OCI-LY7 (cell line): ENCODE data around the gene NUDT9. TPM values are rescaled to one million over a fixed set of nuclear protein-coding genes. Genes with fewer than 3 reads are reported as not detected.
"Not testable (repeated sequence)": the region's sequence is repeated elsewhere in the genome, so short reads cannot be mapped to it uniquely, and the experiment has no call there.

ENCODE experiments used
- BruUV-seq: library from RNA; stranded (reverse); fragments of 400-500 nt; replicated peaks from 2 replicates; lab custom pipeline; 2021; lab: Mats Ljungman, UMichigan
- CTCF ChIA-PET: fragments of 300-600 bp; sonication (Branson Sonifier 250); formaldehyde crosslinking; loops from one replicate; lab custom pipeline; 2022; ENCODE audit warnings: antibody characterized with exemption; ENCODE audit not compliant: unreplicated experiment; lab: Charles Lee
- POLR2A ChIA-PET: fragments of 300-600 bp; sonication (Branson Sonifier 250); formaldehyde crosslinking; loops from one replicate; lab custom pipeline; 2022; ENCODE audit warnings: antibody characterized with exemption; lab: Charles Lee
- DNase-seq: peaks from one replicate; pipeline ENCODE4 v3.0.0-alpha.2; 2015; ENCODE audit warnings: low spot score
- H2AFZ ChIP-seq: fragments of 200-600 bp; sonication (generic), shearing (Covaris generic); 2 replicates; pipeline ENCODE4 v1.6.1; 2014; ENCODE audit warnings: mild to moderate bottlenecking, antibody characterized with exemption, low read length, moderate library complexity
- H3K27ac ChIP-seq: fragments of 200-600 bp; sonication (generic); 2 replicates; pipeline ENCODE4 v1.5.1; 2014; ENCODE audit warnings: mixed run types, low read depth, mild to moderate bottlenecking, moderate library complexity, low read length, inconsistent platforms; ENCODE audit not compliant: poor library complexity, severe bottlenecking
- H3K36me3 ChIP-seq: fragments of 200-600 bp; sonication (generic); 2 replicates; pipeline ENCODE4 v1.6.1; 2014; ENCODE audit warnings: mild to moderate bottlenecking, antibody characterized with exemption, low read length, moderate library complexity, mixed read lengths; ENCODE audit not compliant: insufficient read depth
- H3K4me1 ChIP-seq: fragments of 200-600 bp; sonication (generic); 2 replicates; pipeline ENCODE4 v1.5.1; 2014; ENCODE audit warnings: mild to moderate bottlenecking, low read length; ENCODE audit not compliant: insufficient read depth, poor library complexity, severe bottlenecking
- H3K4me2 ChIP-seq: fragments of 200-600 bp; sonication (generic); 2 replicates; pipeline ENCODE4 v1.6.1; 2014; ENCODE audit warnings: mild to moderate bottlenecking, low read length
- H3K4me3 ChIP-seq: fragments of 200-600 bp; sonication (generic); 2 replicates; pipeline ENCODE4 v1.5.1; 2014; ENCODE audit warnings: mild to moderate bottlenecking, low read depth, low read length; ENCODE audit not compliant: poor library complexity, severe bottlenecking
- H3K79me2 ChIP-seq: fragments of 200-600 bp; sonication (generic); 2 replicates; pipeline ENCODE4 v1.6.1; 2016; ENCODE audit warnings: low read depth, mild to moderate bottlenecking, low read length, moderate library complexity, mixed read lengths; ENCODE audit not compliant: insufficient read depth
- H3K9me2 ChIP-seq: fragments of 200-600 bp; sonication (generic); 2 replicates; pipeline ENCODE4 v1.6.1; 2016; ENCODE audit warnings: mild to moderate bottlenecking, low read length, mixed read lengths; ENCODE audit not compliant: insufficient read depth
- H3K9me3 ChIP-seq: fragments of 200-600 bp; sonication (generic); 2 replicates; pipeline ENCODE4 v1.6.1; 2014; ENCODE audit warnings: mild to moderate bottlenecking, mixed run types, low read length, mixed read lengths
- H4K20me1 ChIP-seq: fragments of 200-600 bp; sonication (generic); 2 replicates; pipeline ENCODE4 v1.6.1; 2014; ENCODE audit warnings: mild to moderate bottlenecking, antibody characterized with exemption, low read length, moderate library complexity, mixed read lengths; ENCODE audit not compliant: insufficient read depth
- CTCF ChIP-seq: fragments of 200-600 bp; sonication (generic); conservative IDR thresholded peaks from 2 replicates; pipeline ENCODE4 v1.5.1; 2014; ENCODE audit warnings: mild to moderate bottlenecking, antibody characterized with exemption, low read length, moderate library complexity, mixed read lengths
- EZH2phosphoT487 ChIP-seq: fragments of 200-600 bp; sonication (generic); IDR thresholded peaks from 2 replicates; pipeline ENCODE4 v1.6.1; 2018; ENCODE audit warnings: low read depth, borderline replicate concordance, mild to moderate bottlenecking, mixed run types, antibody characterized with exemption, low read length, moderate library complexity, mixed read lengths
- intact Hi-C: fragments of 100-400 bp; cut with micrococcal nuclease; formaldehyde crosslinking; loops from one replicate; pipeline ENCODE4 v1.10.0; 2022; ENCODE audit not compliant: unreplicated experiment
- total RNA-seq, 2 experiments: library from RNA; depleted of rRNA in 1 of 2; stranded (reverse); fragments of >200 nt in 1 of 2; shearing (Covaris generic) in 1 of 2; gene quantifications; 2 replicates each; pipeline ENCODE4 v1.2.3, GENCODE V29; 2014 to 2022

The NUDT9 gene
- total RNA-seq, 2 experiments from 2014 or later, result 9.0 to 16.5 TPM

GRCh38 chr4:87491436-87491835 lies 69.1 kb downstream of the NUDT9 start:
- CTCF ChIA-PET, result no interaction called here
- Histone ChIP-seq H3K27ac (no peak overlapping the region), H4K20me1 (no peaks in the 10 kb centered on the region), H3K9me2 (no peaks in the 10 kb centered on the region), H3K4me3 (no peak overlapping the region), H3K4me1 (no peaks in the 10 kb centered on the region), H3K79me2 (no peaks in the 10 kb centered on the region), H2AFZ (no peak overlapping the region), H3K36me3 (no peaks in the 10 kb centered on the region), H3K4me2 (no peak overlapping the region), H3K9me3 (no peaks in the 10 kb centered on the region)
- no TSS peak for BruUV-seq
- no peak for DNase-seq
- TF ChIP-seq CTCF (no peak), EZH2phosphoT487 (no peak)
- POLR2A ChIA-PET, result no interaction called here
- intact Hi-C loops, result no loop called here

DNA sequence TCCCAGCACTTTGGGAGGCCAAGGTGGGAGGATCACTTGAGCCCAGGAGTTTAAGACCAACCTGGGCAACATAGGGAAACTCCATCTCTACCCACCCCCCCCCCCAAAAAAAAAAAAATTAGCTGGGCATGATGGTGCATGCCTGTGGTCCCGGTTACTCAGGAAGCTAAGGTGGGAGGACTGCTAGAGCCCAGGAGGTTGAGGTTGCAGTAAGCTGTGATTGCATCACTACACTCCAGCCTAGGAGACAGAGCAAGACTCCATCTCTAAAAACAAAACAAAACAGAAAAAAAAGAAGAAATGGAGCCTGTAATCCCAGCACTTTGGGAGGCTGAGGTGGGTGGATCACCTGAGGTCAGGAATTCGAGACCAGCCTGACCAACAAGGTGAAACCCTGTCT lies 69.5 kb downstream of the NUDT9 start:
- DNase-seq, H3K4me3 ChIP-seq, H3K79me2 ChIP-seq, H2AFZ ChIP-seq, H4K20me1 ChIP-seq, BruUV-seq, POLR2A ChIA-PET, H3K9me2 ChIP-seq, H3K9me3 ChIP-seq, H3K36me3 ChIP-seq, H3K27ac ChIP-seq, H3K4me1 ChIP-seq, CTCF ChIA-PET, H3K4me2 ChIP-seq, intact Hi-C loops: not testable (repeated sequence)

GRCh38 chr4:87493115-87493514 lies 70.7 kb downstream of the NUDT9 start:
- Histone ChIP-seq H3K4me2 (no peak overlapping the region), H4K20me1 (no peaks in the 10 kb centered on the region), H3K9me3 (no peaks in the 10 kb centered on the region), H3K79me2 (no peaks in the 10 kb centered on the region), H3K27ac (no peak overlapping the region), H2AFZ (no peak overlapping the region), H3K9me2 (no peaks in the 10 kb centered on the region), H3K4me1 (no peaks in the 10 kb centered on the region), H3K36me3 (no peaks in the 10 kb centered on the region), H3K4me3 (no peak overlapping the region)
- ChIA-PET CTCF (no interaction called here), POLR2A (no interaction called here)
- TF ChIP-seq CTCF, result no peak
- TF ChIP-seq EZH2phosphoT487, result no peak
- intact Hi-C loops, result no loop called here
- DNase-seq, result no peak
- BruUV-seq, result no TSS peak
